ENCODE data around the gene KLHDC4. TPM values are rescaled to one million over a fixed set of nuclear protein-coding genes. Genes with fewer than 3 reads are reported as not detected.

KLHDC4 gene
- total RNA-seq, 1 experiment from 2014 or later, result 36.3 TPM

- H3K9me3 ChIP-seq (ENCODE audit: low read length), result no peaks in the 10 kb centered on the region
- BruUV-seq (replicated peaks), result no TSS peak
- no peak overlapping the region for H3K4me3 ChIP-seq (ENCODE audit: low read length)
- no peaks in the 10 kb centered on the region for H3K9me2 ChIP-seq (replicated peaks; ENCODE audit: low read length)
- no peak overlapping the region for H3K9ac ChIP-seq (ENCODE audit: low read length)
- POLR2A ChIA-PET (ENCODE audit: unreplicated experiment), result no interaction called here
- H3K27me3 ChIP-seq (ENCODE audit: low read length), result no peaks in the 10 kb centered on the region
- 0 out of 2 replicates have a peak, but pooled peaks cover 9% of the 10 kb centered on the region for H3K79me2 ChIP-seq (ENCODE audit: low read length)
- H4K20me1 ChIP-seq (ENCODE audit: low read length), result no peaks in the 10 kb centered on the region
- no peaks in the 10 kb centered on the region for H3K36me3 ChIP-seq (ENCODE audit: low read depth, low read length)
- intact Hi-C loops (cut with micrococcal nuclease), result no loop called here
- DNase-seq (no peak), ATAC-seq (no peak)
- H2AFZ ChIP-seq (ENCODE audit: low read length), result no peak overlapping the region
- H3K27ac ChIP-seq (ENCODE audit: low read length), result no peak overlapping the region
- H3K4me2 ChIP-seq (ENCODE audit: low read length), result no peak overlapping the region
- H3F3A ChIP-seq (ENCODE audit: low read length, unreplicated experiment), result no peaks in the 10 kb centered on the region
- TF ChIP-seq EZH2phosphoT487 (IDR thresholded peaks at IDR 0.05; ENCODE audit: borderline replicate concordance, low read length) (no peak), CTCF (conservative IDR thresholded peaks at IDR 0.05; ENCODE audit: low read depth, low read length) (no peak), EZH2 (IDR thresholded peaks at IDR 0.05; ENCODE audit: low read length, unreplicated experiment) (no peak)
- CTCF ChIA-PET, result no interaction called here
- no peaks in the 10 kb centered on the region for H3K4me1 ChIP-seq (ENCODE audit: insufficient read depth, low read length)
These were observed 23.9 kb downstream of the KLHDC4 start for GRCh38 chr16:87741700-87742415.

- Histone ChIP-seq H3K27ac (ENCODE audit: low read length) (no peak overlapping the region), H3K9ac (ENCODE audit: low read length) (no peak overlapping the region), H3K4me1 (ENCODE audit: insufficient read depth, low read length) (no peaks in the 10 kb centered on the region), H3K36me3 (ENCODE audit: low read depth, low read length) (no peaks in the 10 kb centered on the region), H3F3A (ENCODE audit: low read length, unreplicated experiment) (no peaks in the 10 kb centered on the region), H3K79me2 (ENCODE audit: low read length) (0 out of 2 replicates have a peak, but pooled peaks cover 9% of the 10 kb centered on the region), H3K4me2 (ENCODE audit: low read length) (no peak overlapping the region), H2AFZ (ENCODE audit: low read length) (no peak overlapping the region), H3K9me2 (replicated peaks; ENCODE audit: low read length) (no peaks in the 10 kb centered on the region), H4K20me1 (ENCODE audit: low read length) (no peaks in the 10 kb centered on the region), H3K27me3 (ENCODE audit: low read length) (no peaks in the 10 kb centered on the region), H3K4me3 (ENCODE audit: low read length) (no peak overlapping the region), H3K9me3 (ENCODE audit: low read length) (no peaks in the 10 kb centered on the region)
- intact Hi-C loops (cut with micrococcal nuclease), result no loop called here
- DNase-seq, result no peak
- CTCF ChIA-PET, result no interaction called here
- no peak for TF ChIP-seq CTCF (conservative IDR thresholded peaks at IDR 0.05; ENCODE audit: low read depth, low read length)
- no peak for TF ChIP-seq EZH2 (IDR thresholded peaks at IDR 0.05; ENCODE audit: low read length, unreplicated experiment)
- no peak for TF ChIP-seq EZH2phosphoT487 (IDR thresholded peaks at IDR 0.05; ENCODE audit: borderline replicate concordance, low read length)
- no peak for ATAC-seq
- POLR2A ChIA-PET (ENCODE audit: unreplicated experiment), result no interaction called here
- BruUV-seq (replicated peaks), result no TSS peak
These were observed 24.8 kb downstream of the KLHDC4 start for GRCh38 chr16:87740909-87741424.

- POLR2A ChIA-PET (ENCODE audit: unreplicated experiment), result no interaction called here
- Histone ChIP-seq H3K27me3 (ENCODE audit: low read length) (no peaks in the 10 kb centered on the region), H3K9me2 (replicated peaks; ENCODE audit: low read length) (no peaks in the 10 kb centered on the region), H3K4me1 (ENCODE audit: insufficient read depth, low read length) (no peaks in the 10 kb centered on the region), H4K20me1 (ENCODE audit: low read length) (no peaks in the 10 kb centered on the region), H3K79me2 (ENCODE audit: low read length) (0 out of 2 replicates have a peak, but pooled peaks cover 12% of the 10 kb centered on the region), H3K36me3 (ENCODE audit: low read depth, low read length) (no peaks in the 10 kb centered on the region), H3K4me2 (ENCODE audit: low read length) (no peak overlapping the region), H3K9me3 (ENCODE audit: low read length) (no peaks in the 10 kb centered on the region), H3F3A (ENCODE audit: low read length, unreplicated experiment) (no peaks in the 10 kb centered on the region), H3K9ac (ENCODE audit: low read length) (no peak overlapping the region), H2AFZ (ENCODE audit: low read length) (no peak overlapping the region), H3K27ac (ENCODE audit: low read length) (no peak overlapping the region), H3K4me3 (ENCODE audit: low read length) (no peak overlapping the region)
- intact Hi-C loops (cut with micrococcal nuclease), result no loop called here
- BruUV-seq (replicated peaks), result no TSS peak
- CTCF ChIA-PET, result no interaction called here
- ATAC-seq (no peak), DNase-seq (no peak)
- no peak for TF ChIP-seq EZH2phosphoT487 (IDR thresholded peaks at IDR 0.05; ENCODE audit: borderline replicate concordance, low read length)
- TF ChIP-seq CTCF (conservative IDR thresholded peaks at IDR 0.05; ENCODE audit: low read depth, low read length), result no peak
- no peak for TF ChIP-seq EZH2 (IDR thresholded peaks at IDR 0.05; ENCODE audit: low read length, unreplicated experiment)
These were observed 25.3 kb downstream of the KLHDC4 start for GRCh38 chr16:87740441-87740840.
